GM18858 (cell line): ENCODE data around the gene IFNGR2.
A peak's percentile ranks its signal among the peaks of the same experiment; 100 is the strongest.
"Not testable (repeated sequence)": the region's sequence is repeated elsewhere in the genome, so short reads cannot be mapped to it uniquely, and the experiment has no call there.

Experiments used
- ATAC-seq: cut with Tn5 transposase; IDR thresholded peaks from one replicate; pipeline ENCODE4 v1.9.1; 2021; ENCODE audit not compliant: unreplicated experiment

IFNGR2 gene

DNA sequence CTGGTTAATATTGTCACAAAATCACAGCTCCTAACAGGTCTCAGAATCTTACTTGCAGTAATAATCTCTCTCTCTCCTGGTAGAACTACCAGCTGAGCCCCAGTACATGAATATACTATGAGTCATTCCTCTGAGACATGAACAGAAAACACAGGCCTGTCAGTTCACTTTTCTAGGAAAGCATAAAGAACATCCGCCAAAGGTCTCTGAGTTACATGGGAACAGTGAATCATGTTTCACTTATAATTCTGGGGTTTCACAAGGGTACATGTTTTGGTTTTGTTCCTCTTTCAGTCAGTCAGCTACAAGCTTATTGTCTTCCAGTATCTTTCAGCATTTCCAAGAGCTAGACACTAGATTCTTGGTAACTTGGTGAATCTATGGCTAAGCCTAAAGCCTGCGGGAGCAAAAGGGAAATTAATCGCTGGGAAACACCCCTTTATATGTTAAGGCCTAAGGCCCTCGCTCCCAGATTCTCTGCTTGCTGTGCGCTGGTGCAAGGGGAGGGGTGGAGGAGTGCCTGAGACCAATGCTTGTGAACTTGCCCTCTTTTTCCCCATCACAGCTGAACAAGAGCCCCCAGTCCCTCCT, 31.7 kb downstream of the IFNGR2 start:
- ATAC-seq, result peak; percentile 82

DNA sequence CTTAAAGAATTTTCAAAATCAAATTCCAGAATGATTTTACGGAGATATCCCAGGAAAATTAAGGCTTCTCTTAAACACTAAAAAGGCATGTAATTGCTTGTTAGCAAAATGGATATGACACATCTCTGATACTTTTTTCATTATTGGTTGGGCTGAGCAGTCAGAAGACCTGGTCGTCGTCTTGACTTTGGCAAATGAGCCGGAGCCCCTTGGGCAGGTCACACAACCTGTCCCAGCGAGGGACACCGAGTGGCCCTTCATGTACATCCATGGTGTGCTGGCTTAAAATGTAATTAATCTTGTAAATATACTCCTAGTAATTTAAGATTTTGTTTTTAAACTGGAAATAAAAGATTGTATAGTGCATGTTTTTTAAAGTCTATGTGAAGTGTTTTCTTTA, 33.9 kb downstream of the IFNGR2 start:
- ATAC-seq, result no peak

DNA sequence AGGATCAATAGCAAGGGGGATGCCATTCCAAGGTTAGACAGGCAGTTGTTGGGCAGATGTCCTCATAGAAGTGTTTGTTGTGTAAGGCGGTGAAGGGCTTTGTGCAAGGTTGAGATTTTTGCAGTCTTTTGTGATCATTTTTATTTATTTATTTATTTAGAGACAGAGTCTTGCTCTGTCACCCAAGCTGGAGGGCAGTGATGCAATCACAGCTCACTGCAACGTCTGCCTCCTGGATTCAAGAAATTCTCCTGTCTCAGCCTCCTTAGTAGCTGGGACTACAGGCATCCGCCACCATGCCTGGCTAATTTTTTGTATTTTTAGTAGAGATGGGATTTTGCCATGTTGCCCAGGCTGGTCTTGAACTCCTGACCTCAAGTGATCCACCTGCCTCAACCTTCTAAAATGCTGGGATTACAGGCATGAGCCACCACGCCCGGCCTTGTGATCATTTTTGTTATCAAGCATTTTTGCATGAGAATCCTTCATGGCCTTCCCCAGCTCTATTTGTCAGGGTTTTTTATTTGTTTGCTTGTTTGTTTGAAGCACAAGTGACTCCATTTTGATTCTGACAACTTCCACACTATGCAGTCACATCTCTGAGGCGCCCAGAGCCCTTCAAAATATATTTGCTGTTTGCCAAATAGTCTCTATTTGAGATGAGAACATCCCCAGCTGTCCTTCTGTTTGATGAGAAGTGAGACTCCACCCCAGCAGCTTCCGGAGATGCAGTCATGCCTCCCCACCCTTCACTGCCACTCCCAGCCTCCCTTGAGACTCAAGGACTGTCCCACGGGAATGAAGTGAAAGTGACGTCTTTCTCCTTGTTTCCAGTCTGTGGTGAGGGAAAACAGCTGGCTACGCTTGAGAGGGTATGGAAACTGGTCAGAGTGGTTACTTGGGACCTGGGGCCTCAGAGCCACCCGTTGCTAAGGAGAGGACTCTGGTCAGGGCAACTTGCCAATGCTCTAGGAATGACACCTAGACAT, 38.6 kb downstream of the IFNGR2 start:
- ATAC-seq, result peak; percentile 66

DNA sequence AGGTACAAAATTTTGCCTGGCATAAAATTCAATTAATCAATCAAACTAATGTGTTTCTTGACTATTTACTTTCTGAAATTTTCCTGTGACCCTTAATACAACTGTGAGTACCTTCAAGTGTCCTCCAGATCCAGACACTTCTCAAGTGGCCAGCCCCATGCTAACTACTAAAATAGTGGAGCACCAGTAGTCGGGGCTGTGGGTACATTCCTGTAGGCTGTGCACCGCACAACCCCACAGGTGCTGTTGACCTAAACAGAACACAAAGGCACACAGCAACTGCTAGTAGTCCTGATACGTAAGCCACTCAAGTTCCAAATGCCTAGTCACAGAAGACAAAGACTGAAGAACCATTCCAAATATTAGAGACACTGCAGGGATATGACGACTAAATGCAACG, 40.0 kb downstream of the IFNGR2 start:
- ATAC-seq, result no peak

DNA sequence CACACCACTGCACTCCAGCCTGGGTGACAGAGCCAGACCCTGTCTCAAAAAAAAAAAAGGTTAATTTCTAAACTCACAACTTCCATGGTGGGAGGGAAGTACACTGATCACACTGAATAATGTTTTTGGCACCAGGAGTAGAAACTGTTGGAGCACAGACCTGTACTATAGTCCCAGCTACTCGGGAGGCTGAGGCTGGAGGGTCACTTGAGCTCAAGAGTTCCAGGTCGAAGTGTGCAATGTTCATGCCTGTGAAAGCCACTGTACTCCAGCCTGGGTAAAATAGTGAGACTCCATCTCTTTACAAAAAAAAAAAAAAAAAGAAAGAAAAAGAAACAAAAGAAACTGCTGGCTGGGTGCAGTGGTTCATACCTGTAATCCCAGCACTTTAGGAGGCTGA, 41.3 kb downstream of the IFNGR2 start:
- no peak for ATAC-seq

DNA sequence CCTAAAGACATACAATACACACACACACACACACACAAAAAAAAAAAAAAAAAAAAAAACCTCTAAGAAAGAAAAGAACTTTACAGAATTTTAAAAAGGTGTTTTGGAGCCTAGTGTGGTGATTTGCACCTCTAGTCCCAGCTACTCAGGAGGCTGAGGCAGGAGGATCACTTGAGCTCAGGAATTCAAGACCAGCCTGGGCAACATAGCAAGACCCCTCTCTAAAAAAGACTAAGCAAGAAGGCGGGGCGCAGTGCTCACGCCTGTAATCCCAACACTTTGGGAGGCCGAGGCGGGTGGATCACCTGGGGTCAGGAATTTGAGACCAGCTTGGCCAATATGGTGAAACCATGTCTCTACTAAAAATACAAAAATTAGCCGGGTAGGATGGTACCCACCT, 43.4 kb downstream of the IFNGR2 start:
- ATAC-seq, result not testable (repeated sequence)

DNA sequence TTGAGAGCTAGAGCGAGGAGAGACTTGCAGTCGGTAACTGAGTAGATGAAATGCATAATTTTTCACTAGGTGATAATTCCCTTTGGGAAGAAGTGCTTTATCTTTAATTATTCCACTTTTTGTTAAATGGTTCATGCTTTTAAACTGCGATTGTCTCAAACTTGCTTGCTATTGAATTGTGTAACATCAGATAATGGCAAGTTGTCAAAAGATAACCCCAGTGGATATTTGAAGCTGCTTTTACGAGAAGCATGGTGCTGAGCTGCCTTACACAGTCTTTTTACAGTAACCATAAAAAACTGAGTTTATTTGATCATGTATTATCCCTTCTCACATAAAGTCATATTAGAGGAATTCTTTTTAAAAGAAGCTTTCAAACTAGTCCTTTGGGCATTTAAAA, 46.4 kb downstream of the IFNGR2 start:
- ATAC-seq, result no peak

DNA sequence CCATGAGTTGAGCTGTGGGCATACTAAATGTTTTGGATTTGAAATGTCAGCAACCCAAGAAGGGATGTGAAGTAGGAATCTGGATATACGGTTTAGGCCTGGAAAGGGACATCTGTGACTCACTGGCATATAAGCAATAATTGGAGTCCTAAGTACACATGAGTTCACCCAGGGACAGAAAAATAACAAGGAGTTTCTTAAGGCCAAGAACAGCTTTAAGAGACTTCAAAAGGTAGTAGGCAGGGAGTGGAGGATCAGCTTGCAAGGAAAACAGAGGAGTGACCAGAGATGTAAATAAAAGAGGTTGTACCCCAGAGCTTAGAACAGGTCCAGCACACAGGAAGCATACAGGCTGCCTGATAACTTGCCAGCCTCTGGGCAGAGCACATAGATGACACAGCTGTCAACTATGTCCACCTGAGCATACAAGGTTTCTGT, 48.4 kb downstream of the IFNGR2 start:
- no peak for ATAC-seq

DNA sequence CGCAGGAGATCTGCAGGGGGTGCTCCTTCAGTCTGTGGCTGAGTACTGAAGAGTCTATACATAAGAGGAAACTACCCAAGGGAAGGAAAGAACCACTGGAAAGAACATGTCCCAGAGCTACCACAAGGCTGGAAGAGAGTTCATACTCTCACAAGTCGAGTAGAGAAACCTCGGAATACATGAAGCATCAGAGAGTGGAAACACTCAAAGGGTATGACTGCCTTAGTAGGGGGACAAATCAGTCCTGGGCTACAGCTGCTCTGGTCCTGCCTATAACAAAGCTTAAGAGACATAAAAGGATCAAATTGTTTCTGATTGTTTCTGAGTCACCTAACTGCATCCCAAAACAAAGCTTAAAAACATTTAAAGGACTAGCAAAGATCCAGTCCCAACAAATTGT, 49.1 kb downstream of the IFNGR2 start:
- no peak for ATAC-seq

DNA sequence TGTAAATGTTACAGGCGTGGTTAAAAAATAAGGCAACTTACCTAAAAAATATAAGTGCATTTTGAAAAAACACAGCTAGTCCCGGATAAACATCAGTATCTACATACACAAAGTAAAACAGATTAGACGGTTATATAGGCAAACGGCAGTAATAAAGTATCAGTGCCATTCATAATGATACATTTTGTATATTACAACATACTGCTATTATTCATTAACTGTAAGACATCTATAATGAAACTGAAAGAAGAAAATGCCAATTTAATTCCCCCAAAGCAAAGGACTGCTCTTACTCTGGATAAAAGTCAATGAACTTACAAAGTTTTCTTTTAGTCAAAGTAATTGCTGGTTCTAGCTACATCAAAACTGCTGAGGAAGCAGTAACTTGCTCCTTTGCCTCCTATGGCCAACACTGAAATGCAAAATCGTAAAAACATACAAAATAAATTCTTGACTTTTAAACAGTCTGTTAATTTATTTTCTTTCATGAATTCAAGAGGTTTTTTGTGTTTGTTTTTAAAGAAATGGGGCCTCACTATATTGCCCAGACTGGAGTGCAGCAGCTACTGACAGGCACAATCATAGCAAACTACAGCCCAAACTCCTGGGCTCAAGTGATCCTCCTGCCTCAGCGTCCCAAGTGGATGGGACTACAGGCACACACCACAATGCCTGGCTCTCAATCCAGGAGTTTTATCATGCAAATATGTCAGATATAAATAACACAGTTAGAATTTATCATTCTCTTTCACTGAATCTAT, 52.7 kb downstream of the IFNGR2 start:
- ATAC-seq, result no peak

DNA sequence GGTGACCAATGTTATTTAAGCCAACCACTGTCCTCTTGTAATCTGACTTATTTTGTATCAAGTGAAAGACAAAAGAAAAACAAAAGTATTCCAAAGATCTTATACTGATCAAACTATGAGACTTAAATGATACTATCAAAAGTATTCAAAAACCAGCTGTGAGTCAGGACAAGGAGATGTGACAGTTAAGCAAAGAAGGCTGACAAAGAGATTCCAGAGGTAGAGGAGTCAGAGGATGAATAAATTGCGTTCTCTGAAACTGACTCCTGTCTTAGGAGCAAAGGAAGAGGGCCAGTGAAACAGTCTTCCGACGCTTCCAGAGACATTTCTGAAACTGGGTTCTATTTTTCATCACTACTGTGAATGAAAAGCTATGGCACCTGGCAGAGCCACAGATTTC, 55.6 kb downstream of the IFNGR2 start:
- ATAC-seq, result no peak

DNA sequence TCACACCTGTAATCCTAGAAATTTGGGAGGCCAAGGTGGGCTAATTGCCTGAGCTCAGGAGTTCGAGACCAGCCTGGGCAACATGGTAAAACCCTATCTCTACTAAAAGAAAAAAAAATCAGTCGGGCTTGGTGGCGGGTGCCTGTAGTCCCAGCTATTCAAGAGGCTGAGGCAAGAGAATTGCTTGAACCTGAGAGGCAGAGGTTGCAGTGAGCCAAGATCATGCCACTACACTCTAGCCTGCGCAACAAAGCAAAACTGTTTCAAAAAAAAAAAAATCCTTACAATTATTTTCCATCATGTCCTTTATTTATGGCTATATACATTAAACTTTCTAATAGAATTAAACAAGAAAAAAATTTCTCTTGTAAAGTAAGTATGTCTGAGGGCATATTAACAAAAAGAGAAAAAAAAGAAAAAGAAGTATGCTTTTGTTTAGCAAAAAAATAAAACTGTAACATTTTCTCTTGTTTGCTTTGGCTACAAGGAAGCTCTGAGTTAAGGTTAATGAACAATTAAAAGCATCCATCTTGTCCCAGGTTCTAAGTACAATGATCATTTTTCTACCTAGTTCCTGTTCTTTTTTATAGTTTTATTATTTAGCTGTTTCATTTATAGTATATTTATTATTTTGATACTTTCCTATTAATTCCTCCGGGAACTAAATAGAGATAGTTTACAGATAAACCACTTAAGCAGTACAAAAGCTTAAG, 58.5 kb downstream of the IFNGR2 start:
- ATAC-seq, result no peak

DNA sequence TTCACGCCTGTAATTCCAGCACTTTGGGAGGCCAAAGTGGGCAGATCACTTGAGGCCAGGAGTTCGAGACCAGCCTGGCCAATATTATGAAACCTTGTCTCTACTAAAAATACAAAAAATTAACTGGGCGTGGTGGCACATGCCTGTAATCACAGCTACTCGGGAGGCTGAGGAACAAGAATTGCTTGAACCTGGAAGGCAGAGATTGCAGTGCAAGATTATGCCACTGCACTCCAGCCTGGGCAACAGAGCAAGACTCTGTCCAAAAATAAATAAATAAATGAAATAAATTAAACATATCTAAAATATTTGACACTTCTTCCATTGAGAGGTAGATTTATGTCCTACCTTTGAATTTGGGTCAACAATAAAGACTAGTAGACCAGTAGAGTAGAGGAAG, 66.0 kb downstream of the IFNGR2 start:
- not testable (repeated sequence) for ATAC-seq

DNA sequence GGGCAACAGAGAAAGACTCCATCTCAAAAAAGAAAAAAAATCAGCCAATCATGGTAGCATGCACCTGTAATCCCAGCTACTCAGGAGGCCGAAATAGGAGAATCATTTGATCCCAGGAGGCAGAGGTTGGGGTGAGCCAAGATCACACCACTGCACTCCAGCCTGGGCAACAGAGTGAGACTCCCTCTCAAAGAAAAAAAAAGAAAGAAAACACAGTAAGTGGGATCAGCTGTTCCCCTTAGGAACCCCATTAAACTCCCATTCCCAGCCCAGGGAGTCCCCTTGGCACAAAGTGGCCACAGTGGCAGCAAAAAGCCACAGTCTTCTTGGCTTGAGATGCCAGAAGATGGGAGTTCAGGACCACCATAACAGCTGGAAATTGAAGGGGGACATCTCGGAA, 67.5 kb downstream of the IFNGR2 start:
- no peak for ATAC-seq

DNA sequence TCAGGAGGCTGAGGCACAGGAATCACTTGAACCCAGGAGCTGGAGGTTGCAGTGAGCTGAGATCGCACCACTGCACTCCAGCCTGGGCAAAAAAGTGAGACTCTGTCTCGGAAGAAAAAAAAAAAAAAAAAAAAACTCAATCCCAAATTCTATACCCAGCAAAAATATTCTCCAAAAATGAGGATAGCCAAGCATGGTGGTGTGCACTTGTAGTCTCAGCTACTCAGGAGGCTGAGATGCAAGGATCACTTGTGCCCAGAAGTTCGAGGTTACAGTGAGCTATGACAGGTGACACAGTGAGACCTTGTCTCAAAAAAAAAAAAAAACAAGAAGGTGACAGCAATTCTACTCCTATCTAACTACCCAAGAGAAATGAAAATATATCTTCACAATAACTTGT, 70.1 kb downstream of the IFNGR2 start:
- no peak for ATAC-seq

DNA sequence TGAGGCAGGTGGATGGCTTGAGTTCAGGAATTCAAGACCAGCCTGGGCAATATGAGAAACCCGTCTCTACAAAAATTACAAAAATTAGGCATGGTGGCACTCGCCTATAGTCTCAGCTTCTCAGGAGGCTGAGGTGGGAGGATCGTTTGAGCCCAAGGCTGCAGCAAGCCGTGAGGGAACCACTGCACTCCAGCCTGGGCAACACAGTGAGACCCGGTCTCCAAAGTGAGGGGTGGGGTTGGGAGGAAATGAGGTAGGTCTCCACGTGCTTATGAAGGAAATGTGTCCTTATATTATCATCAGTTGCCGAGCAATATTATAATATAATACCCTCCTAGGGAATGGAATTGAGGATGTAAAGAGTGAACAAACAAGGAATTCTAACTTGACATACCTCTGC, 73.9 kb downstream of the IFNGR2 start:
- ATAC-seq, result no peak

DNA sequence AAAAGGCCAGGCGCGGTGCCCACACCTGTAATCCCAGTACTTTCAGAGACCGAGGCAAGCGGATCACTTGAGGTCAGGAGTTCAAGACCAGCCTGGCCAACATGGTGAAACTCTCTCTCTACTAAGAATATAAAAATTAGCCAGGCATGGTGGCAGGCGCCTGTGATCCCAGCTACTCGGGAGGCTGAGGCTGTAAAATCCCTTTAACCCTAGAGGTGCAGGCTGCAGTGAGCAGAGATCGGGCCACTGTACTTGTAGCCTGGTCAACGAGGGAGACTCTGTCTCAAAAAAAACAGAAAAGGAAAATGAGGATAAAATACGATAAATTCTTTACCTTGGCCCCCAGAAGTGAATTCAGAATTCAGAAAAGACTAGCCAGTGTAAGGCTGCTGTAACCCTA, 75.0 kb downstream of the IFNGR2 start:
- no peak for ATAC-seq

DNA sequence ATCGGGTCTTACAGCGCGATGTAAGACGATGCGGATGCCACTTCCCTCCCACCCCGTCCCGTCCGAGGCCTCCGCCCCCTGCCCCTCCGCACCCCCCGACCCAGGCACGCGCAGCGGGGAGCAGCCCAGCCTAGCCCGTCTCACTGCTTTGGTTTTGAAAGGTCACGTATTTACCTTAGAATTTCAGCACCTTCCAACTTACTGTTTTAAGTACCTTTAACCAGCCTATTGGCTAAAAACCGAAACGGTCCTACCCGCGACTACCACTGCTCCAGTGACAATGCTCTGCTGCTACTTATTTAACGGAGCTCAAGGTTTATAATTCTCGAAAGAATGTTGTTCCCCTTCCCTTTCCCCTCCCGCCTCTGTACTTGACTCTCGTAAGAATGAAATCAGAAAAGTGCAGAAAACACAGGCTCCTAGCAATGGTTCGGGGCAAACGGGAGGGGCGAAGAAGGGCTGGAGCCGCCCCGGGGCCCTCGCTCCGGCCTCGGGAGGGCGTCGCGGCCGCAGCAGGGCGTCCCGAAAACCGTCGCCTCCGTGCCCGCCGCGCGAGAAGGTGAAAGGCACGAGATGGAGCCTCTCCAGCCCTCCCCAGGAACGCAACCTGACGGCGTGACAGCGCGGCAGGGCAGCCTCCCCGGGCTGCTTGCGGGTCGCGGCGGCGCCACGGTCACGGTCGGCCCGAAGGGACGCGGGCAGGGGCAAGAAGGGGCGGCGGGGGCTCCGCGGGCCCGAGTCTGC, 75.9 kb downstream of the IFNGR2 start:
- peak; percentile 8 for ATAC-seq

DNA sequence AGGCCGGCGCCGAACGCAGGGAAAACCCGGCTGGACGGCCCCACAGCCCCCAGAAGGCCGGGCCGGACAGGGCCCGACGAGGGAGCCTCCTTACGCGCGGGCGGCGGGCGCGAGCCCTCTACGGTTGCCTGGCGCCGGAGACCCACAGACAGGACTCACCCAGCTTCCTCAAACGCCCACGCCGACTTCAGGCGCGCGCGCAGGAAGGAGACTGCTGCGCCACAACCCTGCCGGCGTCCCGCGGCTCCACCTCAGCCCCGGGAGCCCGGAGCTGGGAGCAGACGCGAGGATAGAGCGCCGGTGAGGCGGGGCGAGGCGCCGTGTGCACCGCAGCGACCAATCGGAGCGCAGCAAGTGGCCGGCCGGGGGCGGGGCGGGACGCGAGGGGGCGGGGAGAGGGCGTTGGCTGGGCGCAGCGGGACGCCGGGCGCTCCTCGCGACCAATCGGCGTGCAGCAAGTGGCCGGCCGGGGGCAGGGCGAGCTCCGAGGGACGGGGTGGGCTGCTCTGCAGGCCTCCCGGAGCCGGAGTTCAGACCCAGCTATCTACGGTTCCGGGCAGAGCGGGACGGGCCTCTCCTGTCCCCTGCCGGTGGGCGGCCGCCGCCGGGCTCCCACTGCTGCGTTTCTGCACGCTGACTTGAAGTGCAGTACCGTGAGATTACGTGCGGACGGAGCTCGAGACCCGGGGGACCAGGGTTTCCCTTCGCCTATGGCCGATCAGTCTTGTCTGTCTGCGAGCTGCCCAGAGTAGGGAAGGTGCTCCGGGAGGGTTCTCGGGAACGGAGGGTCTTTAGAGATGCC, 76.7 kb downstream of the IFNGR2 start, which contains the start of gene TMEM50B:
TSS of gene TMEM50B (minus strand) at position 296 of the 802 bp plus-strand sequence. CDS start 11,089 bp downstream, outside the sequence.
- peak; percentile 72 for ATAC-seq
